ENCODE measurements around the gene MCAM.

DNA sequence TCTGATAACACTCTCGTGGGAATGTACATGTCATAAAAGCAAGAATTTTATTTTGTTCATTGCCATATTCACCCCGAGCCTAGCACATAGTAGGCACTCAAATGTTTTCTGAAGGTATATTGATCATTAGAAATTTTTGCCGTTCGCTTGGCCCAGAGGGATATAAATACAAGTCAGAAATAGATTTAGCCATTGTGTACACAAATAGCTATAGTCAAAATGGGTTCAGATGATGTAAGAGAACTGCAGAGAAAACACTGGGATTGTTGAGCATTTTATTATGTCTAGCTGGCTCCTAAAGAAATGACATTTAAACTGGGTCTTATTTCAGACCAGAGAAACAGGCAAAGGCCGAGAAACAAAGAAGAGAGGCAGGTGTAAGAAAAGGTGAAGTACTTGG is 49.3 kb downstream of the MCAM start:
- TF ChIP-seq EZH2 (IDR thresholded peaks at IDR 0.05; ENCODE audit: insufficient read depth, poor library complexity, severe bottlenecking) (no peak), EZH2phosphoT487 (IDR thresholded peaks at IDR 0.05; ENCODE audit: insufficient read depth, low read depth) (no peak)
